Body of pancreas (tissue), 4 donors: ENCODE data around the gene RPTOR.

ENCODE experiments used
- CTCF ChIP-seq, 7 experiments: fragments of 450-650 bp in 4 of 7; fragments of 200-600 bp in 3 of 7; sonication (generic) in 3 of 7; IDR thresholded peaks; one replicate each; pipeline ENCODE4 v1.5.1; 2016 to 2019; ENCODE audit warnings: antibody characterized with exemption in 7 of 7
- POLR2A ChIP-seq, 3 donors: fragments of 450-650 bp; IDR thresholded peaks; one replicate each; pipeline ENCODE4 v1.6.1; 2016; ENCODE audit warnings: antibody characterized with exemption in 3 of 3, mild to moderate bottlenecking in 2 of 3

- TF ChIP-seq CTCF (IDR thresholded peaks at IDR 0.05) (no peak), POLR2A (IDR thresholded peaks at IDR 0.05) (no peak)
These were observed 116.0 kb downstream of the RPTOR start for GRCh38 chr17:80660527-80661198.
